Keratinocyte (primary cell): Measurements from ENCODE around the gene TMEM119.

Experiments used
- EZH2 ChIP-seq: IDR thresholded peaks from one replicate; pipeline ENCODE4 v1.6.1; 2012; ENCODE audit warnings: inconsistent platforms, mild to moderate bottlenecking, low read length, moderate library complexity
- TF ChIP-seq, protein P1 (sequence below), 3 experiments: IDR thresholded peaks in 1 of 3; conservative IDR thresholded peaks in 1 of 3; optimal IDR thresholded peaks in 1 of 3; 2 replicates in 2 of 3; 3 replicates in 1 of 3; pipeline versions ENCODE3 to v1.5.1; 2011; ENCODE audit warnings: low read length in 3 of 3, mild to moderate bottlenecking in 3 of 3, moderate library complexity in 2 of 3, control low read depth in 1 of 3, inconsistent platforms in 1 of 3; ENCODE audit not compliant: insufficient read depth in 2 of 3; ENCODE audit errors: extremely low read depth in 1 of 3

DNA sequence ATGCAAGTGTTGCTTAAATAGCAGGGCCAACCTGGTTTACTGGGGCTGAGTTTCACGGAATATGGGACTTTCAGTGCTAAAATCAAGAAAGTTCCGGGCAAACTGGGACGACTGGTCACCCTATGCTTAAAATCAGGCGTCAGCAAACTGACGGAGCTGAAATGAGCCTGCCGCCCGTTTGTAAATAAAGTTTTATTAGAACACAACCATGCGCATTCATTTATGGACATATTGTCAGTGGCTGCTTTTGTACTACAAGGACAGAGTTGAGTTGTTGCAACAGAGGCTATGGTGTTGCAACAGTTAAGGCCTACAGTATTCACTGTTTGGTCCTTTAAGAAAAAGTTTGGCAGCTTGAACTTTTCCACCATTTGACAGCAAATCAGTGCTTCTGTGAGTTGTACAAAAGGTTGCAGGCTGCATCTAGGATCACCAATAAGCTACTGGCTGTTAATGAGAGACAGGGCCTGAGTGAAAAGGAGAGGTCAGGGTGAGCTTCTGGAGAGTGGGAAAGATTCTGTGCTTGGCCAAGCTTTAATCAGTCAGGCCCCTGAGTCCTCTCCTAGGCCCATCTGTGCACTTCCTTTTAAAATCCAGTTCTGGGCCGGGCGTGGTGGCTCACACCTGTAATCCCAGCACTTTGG, 22.5 kb upstream of the TMEM119 start:
- TF ChIP-seq, protein P1, sequence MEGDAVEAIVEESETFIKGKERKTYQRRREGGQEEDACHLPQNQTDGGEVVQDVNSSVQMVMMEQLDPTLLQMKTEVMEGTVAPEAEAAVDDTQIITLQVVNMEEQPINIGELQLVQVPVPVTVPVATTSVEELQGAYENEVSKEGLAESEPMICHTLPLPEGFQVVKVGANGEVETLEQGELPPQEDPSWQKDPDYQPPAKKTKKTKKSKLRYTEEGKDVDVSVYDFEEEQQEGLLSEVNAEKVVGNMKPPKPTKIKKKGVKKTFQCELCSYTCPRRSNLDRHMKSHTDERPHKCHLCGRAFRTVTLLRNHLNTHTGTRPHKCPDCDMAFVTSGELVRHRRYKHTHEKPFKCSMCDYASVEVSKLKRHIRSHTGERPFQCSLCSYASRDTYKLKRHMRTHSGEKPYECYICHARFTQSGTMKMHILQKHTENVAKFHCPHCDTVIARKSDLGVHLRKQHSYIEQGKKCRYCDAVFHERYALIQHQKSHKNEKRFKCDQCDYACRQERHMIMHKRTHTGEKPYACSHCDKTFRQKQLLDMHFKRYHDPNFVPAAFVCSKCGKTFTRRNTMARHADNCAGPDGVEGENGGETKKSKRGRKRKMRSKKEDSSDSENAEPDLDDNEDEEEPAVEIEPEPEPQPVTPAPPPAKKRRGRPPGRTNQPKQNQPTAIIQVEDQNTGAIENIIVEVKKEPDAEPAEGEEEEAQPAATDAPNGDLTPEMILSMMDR (optimal IDR thresholded peaks at IDR 0.05 in 1 of 3, IDR thresholded peaks at IDR 0.05 in 1 of 3, conservative IDR thresholded peaks at IDR 0.05 in 1 of 3; ENCODE audit: extremely low read depth in 1 of 3, insufficient read depth in 2 of 3, low read length in 3 of 3), result no peak
- TF ChIP-seq EZH2, result no peak
